NB4 (cell line): Measurements from ENCODE around the gene CASKIN2.

ENCODE experiments used
- MYC ChIP-seq: IDR thresholded peaks from 2 replicates; pipeline ENCODE4 v1.6.1; 2011; ENCODE audit warnings: low read depth, low read length
- POLR2A ChIP-seq: IDR thresholded peaks from 2 replicates; pipeline ENCODE4 v1.6.1; 2011; ENCODE audit warnings: mild to moderate bottlenecking; ENCODE audit not compliant: insufficient read length; ENCODE audit errors: extremely low read depth
- TF ChIP-seq, protein P1 (sequence below): IDR thresholded peaks from one replicate; pipeline ENCODE4 v1.5.1; 2012; ENCODE audit warnings: low read depth, low read length
- TF ChIP-seq, protein P2 (sequence below): IDR thresholded peaks from 2 replicates; pipeline ENCODE4 v1.6.1; 2011; ENCODE audit warnings: low read depth, low read length

DNA sequence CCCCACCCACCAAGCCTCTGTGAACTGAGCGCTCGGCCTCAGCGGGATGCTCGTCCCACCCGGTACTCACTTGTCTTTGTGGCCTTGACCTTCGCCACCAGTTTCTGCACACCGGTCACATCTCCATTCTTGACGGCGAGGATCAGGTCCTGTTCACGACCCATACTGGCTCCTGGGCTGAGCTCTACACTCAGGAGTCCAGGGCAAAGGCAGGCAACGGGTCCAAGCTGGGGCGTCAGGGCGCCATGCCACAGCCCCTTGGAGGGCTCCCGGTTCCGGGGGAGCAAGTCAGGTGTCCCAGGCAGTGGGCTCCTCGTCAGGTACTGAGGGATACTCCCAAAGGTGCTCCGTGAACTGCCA lies 1.7 kb downstream of the CASKIN2 start:
- TF ChIP-seq, protein P1, sequence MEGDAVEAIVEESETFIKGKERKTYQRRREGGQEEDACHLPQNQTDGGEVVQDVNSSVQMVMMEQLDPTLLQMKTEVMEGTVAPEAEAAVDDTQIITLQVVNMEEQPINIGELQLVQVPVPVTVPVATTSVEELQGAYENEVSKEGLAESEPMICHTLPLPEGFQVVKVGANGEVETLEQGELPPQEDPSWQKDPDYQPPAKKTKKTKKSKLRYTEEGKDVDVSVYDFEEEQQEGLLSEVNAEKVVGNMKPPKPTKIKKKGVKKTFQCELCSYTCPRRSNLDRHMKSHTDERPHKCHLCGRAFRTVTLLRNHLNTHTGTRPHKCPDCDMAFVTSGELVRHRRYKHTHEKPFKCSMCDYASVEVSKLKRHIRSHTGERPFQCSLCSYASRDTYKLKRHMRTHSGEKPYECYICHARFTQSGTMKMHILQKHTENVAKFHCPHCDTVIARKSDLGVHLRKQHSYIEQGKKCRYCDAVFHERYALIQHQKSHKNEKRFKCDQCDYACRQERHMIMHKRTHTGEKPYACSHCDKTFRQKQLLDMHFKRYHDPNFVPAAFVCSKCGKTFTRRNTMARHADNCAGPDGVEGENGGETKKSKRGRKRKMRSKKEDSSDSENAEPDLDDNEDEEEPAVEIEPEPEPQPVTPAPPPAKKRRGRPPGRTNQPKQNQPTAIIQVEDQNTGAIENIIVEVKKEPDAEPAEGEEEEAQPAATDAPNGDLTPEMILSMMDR, result no peak
- TF ChIP-seq POLR2A, result no peak
- TF ChIP-seq MYC, result no peak
- TF ChIP-seq, protein P2, sequence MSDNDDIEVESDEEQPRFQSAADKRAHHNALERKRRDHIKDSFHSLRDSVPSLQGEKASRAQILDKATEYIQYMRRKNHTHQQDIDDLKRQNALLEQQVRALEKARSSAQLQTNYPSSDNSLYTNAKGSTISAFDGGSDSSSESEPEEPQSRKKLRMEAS, result no peak
